Measurements from ENCODE around the gene ITGB3. TPM values are rescaled to one million over a fixed set of nuclear protein-coding genes. Genes with fewer than 3 reads are reported as not detected.

The ITGB3 gene
- total RNA-seq, 3 donors from 2014 or later (not counting 1 experiment from before 2014, with no cell fraction given), result 4.2 to 30.6 (median 11.6) TPM

DNA sequence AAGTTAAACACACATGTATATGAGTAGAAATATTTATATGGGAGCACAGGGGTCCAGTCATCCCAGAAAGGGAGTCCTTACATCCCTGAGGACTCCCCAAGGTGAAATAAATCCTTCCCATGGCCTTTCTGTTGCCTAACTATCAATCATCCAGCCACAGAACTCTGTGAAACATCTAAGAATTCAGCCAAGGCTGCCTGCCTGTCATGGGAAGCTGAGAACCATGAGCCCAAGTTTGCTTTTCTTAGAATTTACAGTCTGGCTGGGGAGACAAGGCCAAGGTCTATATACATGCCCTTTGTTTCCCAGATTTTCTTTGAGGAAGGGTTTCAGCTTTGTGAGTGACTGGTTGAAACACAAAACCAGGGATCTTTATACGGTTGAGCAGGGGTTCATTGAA, 28.7 kb upstream of the ITGB3 start:
- Histone ChIP-seq H3K36me3 (ENCODE audit: control insufficient read depth, insufficient read depth, low read length) (no peaks in the 10 kb centered on the region), H3K9me3 (ENCODE audit: control insufficient read depth, insufficient read depth, low read length) (no peaks in the 10 kb centered on the region), H3K27me3 (ENCODE audit: control insufficient read depth, insufficient read depth, low read length) (no peaks in the 10 kb centered on the region), H3K4me3 (ENCODE audit: low read length) (no peak overlapping the region), H3K4me1 (ENCODE audit: control insufficient read depth, insufficient read depth, low read length) (peaks cover 24% of the 10 kb centered on the region), H3K27ac (ENCODE audit: low read length) (no peak overlapping the region)
- TF ChIP-seq, protein P1, sequence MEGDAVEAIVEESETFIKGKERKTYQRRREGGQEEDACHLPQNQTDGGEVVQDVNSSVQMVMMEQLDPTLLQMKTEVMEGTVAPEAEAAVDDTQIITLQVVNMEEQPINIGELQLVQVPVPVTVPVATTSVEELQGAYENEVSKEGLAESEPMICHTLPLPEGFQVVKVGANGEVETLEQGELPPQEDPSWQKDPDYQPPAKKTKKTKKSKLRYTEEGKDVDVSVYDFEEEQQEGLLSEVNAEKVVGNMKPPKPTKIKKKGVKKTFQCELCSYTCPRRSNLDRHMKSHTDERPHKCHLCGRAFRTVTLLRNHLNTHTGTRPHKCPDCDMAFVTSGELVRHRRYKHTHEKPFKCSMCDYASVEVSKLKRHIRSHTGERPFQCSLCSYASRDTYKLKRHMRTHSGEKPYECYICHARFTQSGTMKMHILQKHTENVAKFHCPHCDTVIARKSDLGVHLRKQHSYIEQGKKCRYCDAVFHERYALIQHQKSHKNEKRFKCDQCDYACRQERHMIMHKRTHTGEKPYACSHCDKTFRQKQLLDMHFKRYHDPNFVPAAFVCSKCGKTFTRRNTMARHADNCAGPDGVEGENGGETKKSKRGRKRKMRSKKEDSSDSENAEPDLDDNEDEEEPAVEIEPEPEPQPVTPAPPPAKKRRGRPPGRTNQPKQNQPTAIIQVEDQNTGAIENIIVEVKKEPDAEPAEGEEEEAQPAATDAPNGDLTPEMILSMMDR (IDR thresholded peaks at IDR 0.05), result no peak
- Mint-ChIP-seq H3K9me3 (no peaks in the 10 kb centered on the region), H3K27me3 (ENCODE audit: low read depth in 2 of 2) (peaks cover 4 to 7% of the 10 kb centered on the region in 2 donors), H3K4me3 (no peak overlapping the region), H3K27ac (peak overlapping the region in 1 of 2 donors; percentile 16), H3K4me1 (peaks cover 20 to 29% of the 10 kb centered on the region in 2 donors), H3K36me3 (no peaks in the 10 kb centered on the region)
- WGBS (ENCODE audit: insufficient coverage), result 97% methylated on average over 1 of the region's 1 CpG
- intact Hi-C loops (cut with micrococcal nuclease), result no loop called here
- ATAC-seq, result no peak
- DNase-seq, result no peak

DNA sequence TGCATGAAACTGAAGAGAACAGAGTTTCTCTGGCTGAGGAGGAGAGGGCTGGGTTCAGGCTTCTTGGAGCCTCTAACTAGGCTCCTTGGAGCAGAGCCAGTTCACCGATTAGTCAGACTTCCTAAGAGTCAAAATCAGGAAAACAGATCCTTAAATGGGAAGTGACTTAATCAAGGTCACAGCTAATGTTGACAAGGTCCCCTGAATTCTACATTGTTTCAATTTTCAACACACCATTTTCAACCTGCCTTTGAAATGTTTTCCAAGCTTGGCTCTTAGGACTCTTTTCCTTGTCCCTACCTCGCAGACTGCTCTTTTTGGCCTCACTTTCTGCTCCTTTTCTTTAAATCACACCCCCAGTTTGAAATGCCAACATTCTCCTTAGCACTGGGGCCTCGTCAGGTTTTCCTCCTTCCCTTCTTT, 28.2 kb upstream of the ITGB3 start:
- no peak for DNase-seq
- intact Hi-C loops (cut with micrococcal nuclease), result no loop called here
- peaks cover 21% of the 10 kb centered on the region for H3K4me1 ChIP-seq (ENCODE audit: control insufficient read depth, insufficient read depth, low read length)
- TF ChIP-seq, protein P1 (IDR thresholded peaks at IDR 0.05), result no peak
- no peaks in the 10 kb centered on the region for H3K9me3 ChIP-seq (ENCODE audit: control insufficient read depth, insufficient read depth, low read length)
- Mint-ChIP-seq H3K4me3 (no peak overlapping the region), H3K36me3 (no peaks in the 10 kb centered on the region), H3K27ac (no peak overlapping the region), H3K9me3 (no peaks in the 10 kb centered on the region), H3K4me1 (peaks cover 20 to 29% of the 10 kb centered on the region in 2 donors), H3K27me3 (ENCODE audit: low read depth in 2 of 2) (peaks cover 7 to 11% of the 10 kb centered on the region in 2 donors)
- no peak overlapping the region for H3K27ac ChIP-seq (ENCODE audit: low read length)
- no peaks in the 10 kb centered on the region for H3K27me3 ChIP-seq (ENCODE audit: control insufficient read depth, insufficient read depth, low read length)
- 73% methylated on average over 2 of the region's 3 CpGs for WGBS (ENCODE audit: insufficient coverage)
- H3K36me3 ChIP-seq (ENCODE audit: control insufficient read depth, insufficient read depth, low read length), result no peaks in the 10 kb centered on the region
- ATAC-seq, result no peak
- no peak overlapping the region for H3K4me3 ChIP-seq (ENCODE audit: low read length)

DNA sequence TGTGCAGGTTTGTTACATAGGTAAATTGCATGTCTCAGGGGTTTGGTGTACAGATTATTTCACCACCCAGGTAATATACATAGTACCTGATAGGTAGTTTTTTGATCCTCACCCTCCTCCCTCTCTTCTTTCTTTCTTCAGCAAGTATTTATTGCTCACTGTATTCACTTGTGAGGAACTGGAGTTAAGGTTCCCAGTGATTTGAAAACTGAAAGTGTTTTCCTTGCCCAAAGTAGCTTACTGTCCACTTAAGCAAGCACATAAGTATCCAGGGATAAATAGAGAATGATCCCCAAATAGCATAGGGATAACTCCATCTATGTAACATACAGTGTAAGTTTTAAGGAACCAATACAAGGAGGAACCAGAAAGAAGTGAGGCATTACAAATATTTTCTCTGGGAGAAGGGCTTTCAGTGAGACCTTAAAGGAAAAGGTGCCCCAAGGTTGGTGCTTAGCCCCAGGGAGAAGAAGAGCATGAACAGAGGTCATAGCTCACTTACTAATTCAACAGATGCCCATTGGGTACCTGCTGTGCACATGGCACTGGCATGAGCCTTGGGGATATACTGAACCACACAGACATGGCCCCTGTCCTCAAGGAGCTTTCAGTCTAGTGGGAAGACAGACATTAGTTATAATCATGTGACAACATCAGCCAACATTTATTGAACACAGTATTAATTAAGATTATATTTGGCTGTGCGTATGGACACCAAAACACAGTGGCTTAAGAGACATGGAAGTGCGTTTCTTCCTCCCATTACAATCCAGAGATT, 27.5 kb upstream of the ITGB3 start:
- H3K27ac Mint-ChIP-seq, result no peak overlapping the region
- ATAC-seq (no peak), DNase-seq (no peak)
- Histone ChIP-seq H3K27ac (ENCODE audit: low read length) (no peak overlapping the region), H3K27me3 (ENCODE audit: control insufficient read depth, insufficient read depth, low read length) (no peaks in the 10 kb centered on the region), H3K4me1 (ENCODE audit: control insufficient read depth, insufficient read depth, low read length) (peaks cover 15% of the 10 kb centered on the region), H3K36me3 (ENCODE audit: control insufficient read depth, insufficient read depth, low read length) (no peaks in the 10 kb centered on the region), H3K4me3 (ENCODE audit: low read length) (no peak overlapping the region), H3K9me3 (ENCODE audit: control insufficient read depth, insufficient read depth, low read length) (no peaks in the 10 kb centered on the region)
- H3K4me1 Mint-ChIP-seq, result peaks cover 16 to 28% of the 10 kb centered on the region in 2 donors
- 100% methylated on average over 2 of the region's 2 CpGs for WGBS (ENCODE audit: insufficient coverage)
- intact Hi-C loops (cut with micrococcal nuclease), result no loop called here
- TF ChIP-seq, protein P1 (IDR thresholded peaks at IDR 0.05), result no peak
- H3K4me3 Mint-ChIP-seq, result no peak overlapping the region
- no peaks in the 10 kb centered on the region for H3K36me3 Mint-ChIP-seq
- no peaks in the 10 kb centered on the region for H3K9me3 Mint-ChIP-seq
- peaks cover 10 to 11% of the 10 kb centered on the region in 2 donors for H3K27me3 Mint-ChIP-seq (ENCODE audit: low read depth in 2 of 2)
